DMS114 treated with DMSO at 0.1 percent for 48 hours (cell line): Measurements from ENCODE around the gene RHEX.
A peak's percentile ranks its signal among the peaks of the same experiment; 100 is the strongest.
"Not testable (repeated sequence)": the region's sequence is repeated elsewhere in the genome, so short reads cannot be mapped to it uniquely, and the experiment has no call there.

Experiments used
- DNase-seq: peaks from one replicate; lab custom pipeline; 2025; ENCODE audit not compliant: unreplicated experiment; lab: John Stamatoyannopoulos, UW

Gene RHEX

DNA sequence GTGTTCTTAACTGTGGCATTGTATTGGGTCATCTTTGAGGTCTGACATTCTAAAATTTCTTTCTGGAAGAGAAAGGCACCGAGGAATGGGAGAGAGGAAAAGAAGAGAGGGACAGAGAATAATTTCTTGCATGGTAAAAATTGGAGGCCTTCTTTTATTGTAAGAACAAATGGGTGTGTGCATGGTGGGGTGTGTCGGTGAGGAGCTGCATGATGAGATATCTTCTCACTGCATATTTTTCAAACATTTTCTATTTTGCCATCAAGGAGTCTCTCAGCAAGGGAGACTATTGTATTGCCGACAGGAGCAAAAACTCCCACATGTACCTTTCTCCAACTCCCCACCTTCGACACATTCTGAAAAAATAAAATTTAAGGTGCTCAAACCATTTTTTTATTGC, 22.8 kb upstream of the RHEX start:
- DNase-seq: no peak

DNA sequence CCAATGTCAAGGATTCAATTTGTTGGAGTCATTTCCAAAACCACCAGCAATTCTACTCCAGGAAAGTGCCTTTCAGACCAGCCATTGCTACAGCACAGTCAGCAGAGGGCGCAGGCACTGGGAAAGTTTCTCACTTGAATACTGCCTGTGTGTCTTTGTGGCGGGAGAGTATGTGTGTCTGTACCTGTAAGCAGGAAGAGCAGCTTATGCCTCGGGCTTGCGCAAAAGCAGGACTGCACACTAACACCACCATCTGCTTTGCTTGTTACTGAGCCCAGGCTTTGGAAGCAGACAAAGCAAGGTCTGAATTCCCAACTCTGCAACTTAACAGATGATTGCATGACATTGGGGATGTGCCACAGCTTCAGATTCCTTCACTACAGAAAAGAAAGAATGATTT, 22.3 kb upstream of the RHEX start:
- peak; percentile 64 for DNase-seq

DNA sequence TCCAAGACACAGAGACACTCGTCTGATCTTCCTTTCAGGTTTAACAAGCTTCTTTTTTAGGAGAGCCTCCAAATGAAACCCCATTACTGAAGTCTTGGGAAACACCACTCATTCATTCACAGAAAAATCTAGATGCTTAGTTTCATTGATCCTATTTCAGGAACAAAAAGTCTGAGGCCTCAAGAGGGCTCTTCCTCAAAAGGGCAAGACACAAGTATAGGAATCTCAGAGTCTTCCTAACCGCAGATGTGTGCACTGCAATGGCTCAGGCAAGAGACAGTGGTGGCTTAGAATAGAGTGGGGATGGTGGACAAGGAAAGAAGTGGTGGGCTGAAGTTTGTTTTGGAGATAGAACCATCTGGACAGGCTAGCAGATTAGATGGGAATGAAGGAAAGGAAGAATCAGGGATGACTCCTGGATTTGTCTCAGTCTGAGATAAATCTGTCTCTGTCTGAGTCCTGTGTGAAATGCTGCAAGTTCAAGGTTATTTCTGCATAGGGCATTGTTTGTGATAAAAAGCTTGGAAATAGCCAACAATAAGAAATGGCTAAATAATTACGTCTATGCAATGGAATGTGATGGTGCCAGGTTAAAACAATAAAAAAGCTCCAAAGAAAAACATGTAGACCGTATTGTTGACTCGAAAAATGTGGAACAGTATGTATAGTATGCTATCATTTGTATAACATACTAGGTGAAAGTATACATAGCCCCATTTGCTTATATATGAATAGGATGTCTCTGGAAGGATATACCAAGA, 20.4 kb upstream of the RHEX start:
- DNase-seq: no peak

DNA sequence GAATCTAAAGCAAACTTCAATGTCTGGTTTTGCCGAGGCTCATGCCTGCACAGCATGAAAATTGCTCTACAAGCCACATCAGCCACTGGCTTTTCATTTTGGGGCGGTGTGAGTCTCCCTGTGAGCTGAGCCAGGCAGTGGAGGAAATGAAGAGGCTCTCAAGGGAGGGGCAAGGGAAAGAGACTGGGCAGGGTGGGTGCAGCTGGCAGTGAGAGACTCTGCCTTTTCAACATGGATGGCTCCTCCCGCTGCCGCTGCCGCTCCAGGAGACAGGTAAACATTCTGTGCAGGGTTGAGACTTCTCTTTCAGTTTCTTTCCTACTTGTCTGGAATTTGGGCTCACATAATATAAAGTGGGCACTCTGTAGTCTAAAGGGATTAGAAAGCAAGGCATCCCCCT, 17.9 kb upstream of the RHEX start:
- DNase-seq: no peak

- DNase-seq: no peak
Observed at GRCh38 chr1:206036663-206037455, 16.1 kb upstream of the RHEX start.

GRCh38 chr1:206037581-206037980, 15.4 kb upstream of the RHEX start:
- DNase-seq: no peak

GRCh38 chr1:206039046-206039973, 13.7 kb upstream of the RHEX start:
- no peak for DNase-seq

GRCh38 chr1:206040328-206040727, 12.6 kb upstream of the RHEX start:
- no peak for DNase-seq

- DNase-seq: no peak
Observed at GRCh38 chr1:206041640-206042039, 11.3 kb upstream of the RHEX start.

GRCh38 chr1:206047271-206047670, 5.7 kb upstream of the RHEX start:
- DNase-seq: no peak

DNA sequence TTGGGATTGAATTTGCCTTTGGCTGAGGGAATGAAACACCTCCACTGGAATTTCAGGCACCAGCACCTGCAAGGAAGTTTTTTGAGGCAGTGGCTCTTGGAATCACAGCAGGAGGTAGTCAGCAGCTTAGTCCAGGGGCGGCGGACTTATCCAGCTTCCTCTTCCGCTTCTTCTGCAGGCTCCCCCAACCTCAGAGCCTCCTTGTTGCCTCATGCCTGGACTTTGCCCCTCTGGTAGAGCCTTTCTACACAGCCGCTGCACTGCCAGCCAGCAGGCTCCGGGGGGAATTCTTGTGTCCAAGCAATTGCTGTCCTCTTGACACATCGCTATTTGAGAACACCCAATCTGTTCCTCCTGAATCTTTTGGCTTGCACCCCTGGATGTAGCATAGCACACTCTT, 4.4 kb upstream of the RHEX start:
- no peak for DNase-seq

DNA sequence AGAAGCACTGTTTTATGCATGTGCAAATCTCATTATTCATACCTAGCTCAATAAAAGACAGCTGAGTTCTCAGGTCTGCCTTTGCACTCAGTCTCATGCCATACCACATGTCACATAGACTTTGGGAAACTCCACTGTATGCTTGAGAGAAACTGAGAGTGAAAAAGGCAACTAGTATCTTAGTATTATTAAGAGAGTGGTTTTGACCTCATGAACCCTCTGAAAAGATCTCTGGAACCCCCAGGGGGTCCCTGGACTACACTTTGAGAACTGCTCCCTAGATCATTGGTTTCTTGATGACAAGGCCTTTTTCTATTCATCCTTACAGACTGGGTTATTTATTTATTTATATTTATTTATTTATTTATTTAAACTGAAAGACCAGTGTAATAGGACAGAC, 3.7 kb upstream of the RHEX start:
- no peak for DNase-seq

GRCh38 chr1:206049919-206050600, 2.9 kb upstream of the RHEX start:
- DNase-seq: no peak

DNA sequence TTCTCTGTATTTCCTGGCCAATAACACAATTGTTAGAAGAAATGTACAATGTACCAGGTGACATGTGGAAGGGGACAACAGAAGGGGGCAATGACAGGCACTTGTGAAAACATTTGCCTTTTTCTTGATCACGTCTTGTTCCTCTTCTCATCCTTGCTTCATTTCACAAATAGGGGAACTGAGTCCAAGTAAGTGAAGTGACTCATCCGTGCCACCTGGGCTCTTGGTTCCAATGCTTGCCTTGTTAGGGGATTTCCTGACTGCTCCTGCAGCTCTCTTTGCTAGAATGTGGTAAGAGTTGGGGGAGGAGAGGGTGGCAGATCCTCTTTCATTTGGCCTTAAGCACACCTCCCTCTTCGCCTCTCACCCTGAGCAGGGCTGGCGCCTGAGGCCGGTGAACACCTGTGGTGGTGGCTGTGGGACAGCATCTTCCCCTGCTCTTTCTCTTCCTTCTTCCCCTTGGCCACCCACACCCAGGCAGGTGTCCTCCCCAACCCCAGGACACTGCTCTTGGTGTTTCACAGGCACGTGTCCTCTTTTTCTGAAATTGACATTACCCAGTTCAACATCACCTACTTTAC, 2.2 kb upstream of the RHEX start:
- no peak for DNase-seq

DNA sequence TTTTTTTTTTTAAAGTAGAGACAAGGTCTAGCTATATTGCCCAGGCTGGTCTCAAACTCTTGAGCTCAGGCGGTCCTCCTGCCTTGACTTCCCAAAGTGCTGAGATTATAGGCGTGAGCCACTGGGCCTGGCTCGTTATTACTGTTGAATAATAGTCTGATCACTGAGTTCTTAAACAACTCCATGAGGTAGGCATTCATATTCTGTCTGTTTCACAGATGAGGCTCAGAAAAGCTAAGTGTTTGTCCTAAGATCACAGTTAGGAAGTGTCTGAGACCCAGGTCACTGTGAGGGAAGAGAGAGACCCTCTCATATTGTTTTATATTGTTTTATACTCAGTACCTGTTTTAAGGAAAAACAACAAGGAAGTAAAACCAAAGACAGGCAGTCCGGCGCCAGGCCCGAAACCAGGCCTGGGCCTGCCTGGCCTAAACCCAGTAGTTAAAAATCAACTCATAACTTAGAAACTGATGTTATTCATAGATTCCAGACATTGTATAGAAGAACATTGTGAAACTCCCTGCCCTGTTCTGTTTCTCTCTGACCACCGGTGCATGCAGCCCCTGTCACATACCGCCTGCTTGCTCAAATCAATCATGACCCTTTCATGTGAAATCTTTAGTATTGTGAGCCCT, 625 bp upstream of the RHEX start:
- not testable (repeated sequence) for DNase-seq

GRCh38 chr1:206053616-206054015, 643 bp downstream of the RHEX start:
- not testable (repeated sequence) for DNase-seq

- not testable (repeated sequence) for DNase-seq
Observed at GRCh38 chr1:206055069-206055625, 2.2 kb downstream of the RHEX start.

DNA sequence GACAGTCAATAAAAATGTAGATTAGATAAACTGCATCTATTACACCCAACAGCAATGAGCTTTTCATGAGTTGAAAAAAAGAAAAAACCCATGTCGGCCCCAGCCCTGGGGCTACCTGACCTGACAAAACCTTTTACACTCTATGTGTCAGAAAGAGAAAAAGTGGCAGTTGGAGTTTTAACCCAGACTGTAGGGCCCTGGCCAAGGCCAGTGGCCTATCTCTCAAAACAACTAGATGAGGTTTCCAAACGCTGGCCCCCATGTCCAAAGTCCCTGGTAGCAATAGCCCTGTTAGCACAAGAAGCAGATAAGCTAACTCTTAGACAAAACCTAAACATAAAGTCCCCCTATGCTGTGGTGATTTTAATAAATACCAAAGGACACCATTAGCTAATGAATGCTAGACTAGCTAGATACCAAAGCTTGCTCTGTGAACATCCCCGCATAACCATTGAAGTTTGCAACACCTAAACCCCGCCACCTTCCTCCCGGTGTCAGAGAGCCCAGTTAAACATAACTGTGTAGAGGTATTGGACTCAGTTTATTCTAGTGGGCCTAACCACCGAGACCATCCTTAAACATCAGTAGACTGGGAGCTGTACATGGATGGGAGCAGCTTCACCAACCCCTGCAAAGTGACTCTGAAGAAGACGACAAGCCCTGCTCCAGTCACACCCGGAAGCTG, 2.8 kb downstream of the RHEX start:
- DNase-seq: not testable (repeated sequence)

DNA sequence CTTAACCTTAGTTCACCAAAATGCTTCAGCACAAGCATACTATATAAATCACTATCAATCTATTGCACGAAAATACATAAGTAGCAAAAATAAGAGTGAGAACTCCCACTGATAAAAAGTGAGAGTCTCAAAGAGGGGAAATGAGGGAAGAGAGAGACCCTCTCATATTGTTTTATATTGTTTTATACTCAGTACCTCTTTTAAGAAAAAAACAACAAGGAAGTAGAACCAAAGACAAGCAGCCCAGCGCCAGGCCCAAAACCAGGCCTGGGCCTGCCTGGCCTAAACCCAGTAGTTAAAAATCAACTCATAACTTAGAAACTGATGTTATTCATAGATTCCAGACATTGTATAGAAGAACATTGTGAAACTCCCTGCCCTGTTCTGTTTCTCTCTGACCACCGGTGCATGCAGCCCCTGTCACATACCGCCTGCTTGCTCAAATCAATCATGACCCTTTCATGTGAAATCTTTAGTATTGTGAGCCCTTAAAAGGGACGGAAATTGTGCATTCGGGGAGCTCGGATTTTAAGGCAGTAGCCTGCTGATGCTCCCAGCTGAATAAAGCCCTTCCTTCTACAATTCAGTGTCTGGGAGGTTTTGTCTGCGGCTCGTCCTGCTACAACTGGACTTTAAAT, 5.4 kb downstream of the RHEX start:
- not testable (repeated sequence) for DNase-seq
